Caki2 (cell line): ENCODE measurements around the gene HAPLN3. TPM values are rescaled to one million over a fixed set of nuclear protein-coding genes. Genes with fewer than 3 reads are reported as not detected.
"Not testable (repeated sequence)": the region's sequence is repeated elsewhere in the genome, so short reads cannot be mapped to it uniquely, and the experiment has no call there.

Experiments
- DNase-seq: peaks from one replicate; pipeline ENCODE4 v3.0.0-alpha.2; 2015; ENCODE audit warnings: low read depth
- in situ Hi-C: cut with HindIII; loops from 2 replicates; pipeline ENCODE4 v1.10.0; 2016; ENCODE audit warnings: low sequenced_read_pairs, low pct_unique_long_range_greater_than_20kb, mixed read lengths
- total RNA-seq: library from RNA; depleted of rRNA; stranded (reverse); fragments of >200 nt; shearing (Covaris generic); gene quantifications from 2 replicates; pipeline ENCODE4 v1.2.3, GENCODE V29; 2014; ENCODE audit warnings: low replicate concordance; rRNA removed

Gene HAPLN3, protein sequence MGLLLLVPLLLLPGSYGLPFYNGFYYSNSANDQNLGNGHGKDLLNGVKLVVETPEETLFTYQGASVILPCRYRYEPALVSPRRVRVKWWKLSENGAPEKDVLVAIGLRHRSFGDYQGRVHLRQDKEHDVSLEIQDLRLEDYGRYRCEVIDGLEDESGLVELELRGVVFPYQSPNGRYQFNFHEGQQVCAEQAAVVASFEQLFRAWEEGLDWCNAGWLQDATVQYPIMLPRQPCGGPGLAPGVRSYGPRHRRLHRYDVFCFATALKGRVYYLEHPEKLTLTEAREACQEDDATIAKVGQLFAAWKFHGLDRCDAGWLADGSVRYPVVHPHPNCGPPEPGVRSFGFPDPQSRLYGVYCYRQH
- 19.4 and 20.0 TPM in 2 replicates for total RNA-seq

DNA sequence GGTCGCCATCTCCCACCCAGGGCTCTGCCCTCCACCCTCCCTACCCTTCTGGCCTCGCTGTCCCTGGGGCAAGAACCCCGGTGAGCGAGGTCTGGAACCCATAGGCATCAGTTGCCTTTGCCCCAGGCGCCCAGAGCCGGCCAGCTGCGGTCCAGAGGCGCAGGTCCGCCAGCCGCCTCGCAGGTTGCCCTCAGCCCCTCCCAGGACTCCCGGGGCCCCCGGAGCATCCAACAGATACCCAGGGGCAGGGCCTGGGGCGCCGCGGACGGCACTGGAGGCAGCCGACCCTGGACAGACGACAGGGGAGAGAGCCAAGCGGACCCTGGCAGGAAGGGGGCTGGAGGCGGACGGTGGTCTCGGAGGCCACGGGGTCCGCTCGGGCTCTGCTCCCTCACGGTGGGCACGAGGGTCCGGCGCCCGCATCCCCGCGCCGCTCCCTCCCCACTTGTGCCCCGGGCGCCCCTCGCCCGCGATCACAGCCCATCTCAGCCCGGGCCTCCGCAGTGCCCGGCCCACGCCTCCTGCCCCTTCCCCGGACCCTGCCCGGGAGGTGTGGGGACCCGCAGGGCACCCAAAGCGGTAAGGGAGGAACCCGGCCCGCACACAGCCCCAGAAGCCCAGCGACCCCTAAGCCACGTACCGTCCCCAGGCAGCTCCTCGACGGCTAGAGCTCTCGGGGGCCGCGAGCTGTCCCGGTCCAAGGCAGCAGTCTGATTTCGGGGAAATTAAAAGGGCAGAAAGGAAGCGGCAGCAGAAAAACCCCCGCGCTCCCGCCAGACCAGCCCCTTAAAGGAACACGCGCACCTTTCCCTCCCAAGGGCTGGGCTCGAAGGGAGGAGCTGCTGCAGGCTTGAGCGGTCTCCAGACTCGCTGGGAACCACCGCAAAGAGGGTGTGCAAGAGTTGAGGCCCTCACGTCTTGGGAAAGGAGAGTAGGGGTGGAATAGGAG lies at the start of gene HAPLN3:
TSS of gene HAPLN3 (minus strand) at position 726 of the 949 bp plus-strand sequence. CDS start 8,246 bp downstream, outside the sequence.
- peak; percentile 61 for DNase-seq
- in situ Hi-C loops: no loop called here

DNA sequence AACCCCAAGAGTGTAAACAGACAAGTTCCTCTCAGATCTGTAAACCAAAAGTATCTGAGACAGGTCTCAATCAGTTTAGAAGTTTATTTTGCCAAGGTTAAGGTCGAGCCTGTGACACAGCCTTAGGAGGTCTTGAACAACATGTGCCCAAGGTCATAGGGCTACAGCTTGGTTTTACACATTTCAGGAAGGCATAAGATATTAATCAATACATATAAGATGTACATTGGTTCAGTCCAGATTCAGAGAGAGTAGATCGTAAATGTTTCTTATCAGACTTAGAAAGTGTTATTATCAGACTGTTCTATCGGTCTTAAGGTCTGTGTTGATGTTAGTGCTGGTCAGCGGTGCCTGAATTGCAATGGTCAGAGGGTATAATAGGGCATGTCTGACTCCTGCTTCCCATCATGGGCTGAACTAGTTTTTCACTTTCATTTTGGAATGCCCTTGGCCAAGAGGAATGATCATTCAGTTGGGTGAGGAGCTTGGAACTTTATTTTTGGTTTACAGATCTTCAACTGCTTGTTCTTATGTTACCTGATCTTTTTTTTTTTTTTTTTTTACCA lies 44.8 kb upstream of the HAPLN3 start:
- DNase-seq: no peak
- in situ Hi-C loops: no loop called here

DNA sequence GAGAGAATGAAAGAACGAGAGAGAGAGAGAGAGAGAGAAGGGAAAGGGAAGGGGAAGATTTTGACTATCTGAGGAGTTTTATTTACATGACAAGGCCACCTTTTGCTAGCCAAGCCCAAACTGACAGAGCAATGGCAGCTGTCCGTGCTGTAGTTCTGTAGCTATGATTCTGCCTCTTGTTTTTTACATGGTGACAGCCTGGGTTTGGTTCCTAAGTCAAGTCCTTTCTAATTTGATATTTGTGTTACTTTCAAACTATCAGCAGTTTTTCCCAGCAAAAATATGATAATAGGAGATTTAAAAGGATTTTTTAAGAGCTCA lies 44.1 kb upstream of the HAPLN3 start:
- in situ Hi-C loops: no loop called here

DNA sequence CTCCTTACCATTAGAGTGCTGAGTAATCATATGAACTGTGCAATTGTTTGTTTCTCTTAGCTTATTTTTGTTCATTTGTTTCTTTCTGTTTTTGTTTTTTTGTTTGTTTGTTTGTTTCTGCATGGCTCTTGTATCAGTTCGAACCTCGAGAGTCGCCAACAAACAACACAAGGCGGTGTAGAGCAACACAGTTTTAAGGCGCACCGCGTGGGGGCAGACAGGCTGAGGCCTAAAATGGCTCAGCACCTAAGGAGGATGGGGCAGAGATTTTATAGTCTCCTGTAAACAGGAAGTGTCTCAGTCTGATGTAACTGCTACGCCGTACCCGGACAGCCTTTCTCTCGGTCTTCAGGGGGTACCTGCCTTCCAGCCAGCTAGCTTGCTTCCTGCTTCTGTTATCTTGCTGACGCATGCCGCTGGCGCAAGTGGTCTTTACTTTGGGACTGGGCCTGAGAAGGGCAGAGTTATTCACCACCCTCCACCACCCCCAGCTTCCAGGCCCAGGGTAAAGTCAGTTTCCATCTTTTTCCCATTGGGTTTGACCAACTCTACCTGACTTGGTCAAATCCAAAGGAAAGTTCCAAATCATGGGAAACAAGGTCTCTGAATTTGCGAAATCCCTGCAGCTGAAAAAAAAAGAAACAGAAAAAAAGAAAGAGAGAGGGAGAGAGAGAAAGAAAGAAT lies 43.6 kb upstream of the HAPLN3 start:
- no peak for DNase-seq
- in situ Hi-C loops: no loop called here

More for the DNA sequence above, 44.1 kb upstream of the HAPLN3 start:
- DNase-seq: no peak

DNA sequence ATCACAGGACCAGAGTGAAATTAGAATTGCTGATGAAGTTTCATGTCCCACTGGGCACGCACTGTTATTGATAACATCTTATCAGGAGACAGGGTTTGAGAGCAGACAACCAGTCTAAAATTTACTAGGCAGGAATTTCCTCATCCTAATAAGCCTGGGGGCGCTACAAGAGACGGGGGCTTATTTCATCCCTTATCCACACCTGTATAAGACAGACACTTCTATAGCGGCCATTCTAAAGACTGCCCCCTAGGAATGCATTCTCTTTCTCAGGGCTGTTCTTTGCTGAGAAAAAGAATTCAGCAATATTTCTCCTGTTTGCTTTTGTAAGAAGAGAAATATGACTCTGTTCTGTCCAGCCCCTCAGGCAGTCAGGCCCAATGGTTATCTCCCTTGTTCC lies 39.1 kb upstream of the HAPLN3 start:
- in situ Hi-C loops, DNase-seq: not testable (repeated sequence)

DNA sequence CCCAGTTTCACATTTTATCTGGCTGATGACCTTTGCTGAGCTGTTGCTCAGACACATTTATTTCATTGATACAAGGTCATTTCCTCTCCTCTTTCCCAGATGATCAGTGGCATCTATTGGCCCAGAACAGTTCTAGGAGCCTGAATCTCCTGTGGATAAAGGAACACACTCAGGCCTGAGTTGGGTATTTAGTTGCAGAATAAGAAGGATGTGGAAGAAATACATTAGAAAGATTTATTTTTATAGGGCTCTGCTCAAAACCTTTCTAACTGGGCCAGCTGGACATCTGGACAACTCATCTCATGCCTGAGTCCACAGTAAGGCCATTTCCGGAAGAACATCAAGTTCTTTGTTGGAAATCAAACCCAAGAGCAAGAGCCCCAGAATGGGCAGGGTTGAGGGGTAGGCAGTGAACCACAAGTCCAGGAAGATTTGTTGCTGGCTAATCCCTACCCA lies 37.6 kb upstream of the HAPLN3 start:
- in situ Hi-C loops: no loop called here
- DNase-seq: no peak

DNA sequence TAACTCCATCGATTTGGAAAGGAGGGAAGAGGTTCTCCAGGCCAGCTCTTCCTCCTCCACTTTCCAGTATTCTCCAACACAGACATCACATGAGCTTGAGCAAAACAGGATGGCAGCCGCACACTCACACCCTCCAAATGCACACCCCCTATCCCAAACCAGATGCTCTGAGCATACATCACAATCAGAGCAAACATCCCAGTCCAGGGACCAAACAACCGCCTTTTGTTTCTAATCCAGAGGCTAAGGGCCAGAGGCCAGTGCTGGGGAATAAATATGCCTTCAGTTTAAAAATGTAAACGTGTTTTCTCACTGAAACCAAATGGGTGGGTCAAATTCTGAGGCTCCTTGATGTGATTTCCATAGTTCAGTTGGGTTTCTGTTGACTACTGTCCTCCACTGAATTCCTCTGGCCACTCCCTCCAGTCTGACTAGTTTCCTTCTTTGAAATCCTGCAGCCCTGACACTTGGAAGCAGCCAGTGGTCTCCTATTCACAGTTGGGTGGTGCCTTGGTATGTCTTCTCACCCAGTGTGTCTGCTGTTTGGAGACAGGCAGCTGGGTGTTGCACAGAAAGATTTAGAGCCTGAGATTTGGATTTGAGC lies 37.0 kb upstream of the HAPLN3 start:
- in situ Hi-C loops: no loop called here
- DNase-seq: peak; percentile 39

DNA sequence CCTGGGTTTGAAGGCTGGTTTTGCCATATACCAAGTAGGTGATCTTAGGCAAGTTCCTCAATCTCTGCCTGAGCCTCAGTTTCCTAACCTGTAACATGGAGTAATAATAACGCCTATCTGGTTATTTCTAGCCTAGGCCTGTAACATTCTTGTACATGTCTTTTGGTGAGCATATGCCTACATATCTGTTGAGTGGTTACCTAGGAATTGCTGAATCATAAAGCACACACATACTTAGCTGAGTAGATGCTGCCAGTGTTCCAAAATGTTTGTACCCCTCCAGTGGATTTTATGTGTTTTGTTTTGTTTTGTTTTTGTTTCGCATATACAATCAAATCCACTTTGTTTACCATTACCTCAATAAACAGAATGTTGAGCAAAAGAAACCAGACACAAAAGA lies 35.2 kb upstream of the HAPLN3 start:
- in situ Hi-C loops: no loop called here
- DNase-seq: no peak

DNA sequence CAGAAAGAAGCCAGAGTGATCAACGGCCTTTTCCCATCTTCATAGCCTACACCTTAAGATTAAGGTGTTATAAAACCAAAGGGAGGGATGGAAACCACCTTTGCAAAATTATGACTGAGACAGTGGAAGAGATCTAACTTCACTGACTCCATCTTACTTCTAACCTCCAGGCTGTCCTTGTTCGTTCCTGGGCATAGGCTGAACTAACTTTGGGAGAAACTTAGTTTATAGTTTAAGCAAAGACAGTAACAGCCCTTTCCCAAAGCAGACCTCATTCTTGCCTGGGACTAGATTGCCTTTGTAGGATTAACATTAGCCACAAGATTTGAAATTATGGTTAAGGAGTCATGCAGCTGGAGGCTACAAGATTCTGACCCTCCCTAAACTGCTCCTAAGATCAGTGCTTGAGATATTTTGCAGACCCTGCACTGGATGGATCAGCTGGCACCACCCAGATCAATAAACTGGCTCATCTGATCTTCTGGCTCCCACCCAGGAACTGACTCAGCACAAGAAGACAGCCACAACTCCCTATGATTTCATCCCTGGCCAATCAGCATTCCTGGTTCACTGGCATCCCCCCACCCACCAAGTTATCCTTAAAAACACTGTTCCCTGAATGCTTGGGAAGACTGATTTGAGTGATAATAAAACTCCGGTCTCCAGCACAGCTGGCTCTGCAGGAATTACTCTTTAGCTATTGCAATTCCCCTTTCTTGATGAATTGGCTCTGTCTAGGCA lies 34.2 kb upstream of the HAPLN3 start:
- in situ Hi-C loops, DNase-seq: not testable (repeated sequence)

DNA sequence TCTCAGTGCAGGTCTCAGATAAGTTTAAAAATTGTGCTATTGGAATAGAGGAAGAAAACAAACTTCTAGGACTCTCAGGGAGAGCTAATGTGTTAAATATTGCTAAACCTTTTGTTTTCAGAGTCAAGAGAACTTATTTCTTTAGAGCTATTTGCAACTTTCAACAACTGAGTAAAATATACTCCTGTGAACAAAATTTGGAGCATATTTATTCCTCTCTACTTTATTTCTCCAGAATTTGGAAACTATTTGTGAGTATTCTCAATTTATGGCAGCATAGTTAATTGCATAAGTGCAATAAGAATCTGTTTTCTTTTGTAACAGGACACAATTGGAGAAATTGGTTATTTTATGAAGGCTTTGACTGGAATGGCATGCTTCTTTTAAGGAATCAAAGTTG lies 32.8 kb upstream of the HAPLN3 start:
- DNase-seq, in situ Hi-C loops: not testable (repeated sequence)

DNA sequence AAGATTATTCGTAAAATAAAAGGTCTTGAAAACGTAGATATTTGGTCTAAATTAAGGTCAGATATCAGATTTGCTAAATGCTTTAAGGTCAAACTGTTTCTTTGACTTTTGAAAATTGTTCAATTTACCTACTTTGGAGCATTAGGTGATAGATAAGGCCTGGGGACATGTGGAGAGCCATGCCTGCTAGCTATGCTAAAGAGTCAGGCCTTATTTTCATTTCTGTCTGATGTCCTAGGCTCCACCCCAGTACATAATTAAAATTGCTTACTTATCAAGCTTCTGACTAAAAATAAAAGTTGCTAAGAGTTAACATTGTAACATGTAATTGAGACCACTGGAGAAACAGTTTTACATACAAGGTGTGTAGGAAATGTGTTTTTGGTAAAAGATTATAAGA lies 30.3 kb upstream of the HAPLN3 start:
- DNase-seq, in situ Hi-C loops: not testable (repeated sequence)

DNA sequence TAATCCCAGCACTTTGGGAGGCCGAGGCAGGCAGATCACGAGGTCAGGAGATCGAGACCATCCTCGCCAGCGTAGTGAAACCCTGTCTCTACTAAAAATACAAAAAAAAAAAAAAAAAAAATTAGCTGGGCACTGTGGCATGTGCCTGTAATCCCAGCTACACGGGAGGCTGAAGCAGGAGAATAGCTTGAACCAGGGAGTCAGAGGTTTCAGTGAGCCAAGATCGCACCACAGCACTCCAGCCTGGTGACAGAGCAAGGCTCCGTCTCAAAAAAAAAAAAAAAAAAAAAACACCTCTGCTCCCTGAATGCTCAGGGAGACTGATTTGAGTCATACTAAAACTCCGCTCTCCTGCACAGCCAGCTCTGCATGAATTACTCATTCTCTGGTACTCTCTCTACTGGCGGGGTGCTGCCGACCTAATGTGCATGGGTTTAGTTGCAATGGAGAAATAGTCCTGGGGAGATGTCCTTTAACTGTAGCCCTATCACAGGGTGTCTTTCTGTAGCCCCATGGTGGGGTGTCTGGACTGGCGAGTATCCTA lies 25.6 kb upstream of the HAPLN3 start:
- peak; percentile 40 for DNase-seq
- in situ Hi-C loops: not testable (repeated sequence)

DNA sequence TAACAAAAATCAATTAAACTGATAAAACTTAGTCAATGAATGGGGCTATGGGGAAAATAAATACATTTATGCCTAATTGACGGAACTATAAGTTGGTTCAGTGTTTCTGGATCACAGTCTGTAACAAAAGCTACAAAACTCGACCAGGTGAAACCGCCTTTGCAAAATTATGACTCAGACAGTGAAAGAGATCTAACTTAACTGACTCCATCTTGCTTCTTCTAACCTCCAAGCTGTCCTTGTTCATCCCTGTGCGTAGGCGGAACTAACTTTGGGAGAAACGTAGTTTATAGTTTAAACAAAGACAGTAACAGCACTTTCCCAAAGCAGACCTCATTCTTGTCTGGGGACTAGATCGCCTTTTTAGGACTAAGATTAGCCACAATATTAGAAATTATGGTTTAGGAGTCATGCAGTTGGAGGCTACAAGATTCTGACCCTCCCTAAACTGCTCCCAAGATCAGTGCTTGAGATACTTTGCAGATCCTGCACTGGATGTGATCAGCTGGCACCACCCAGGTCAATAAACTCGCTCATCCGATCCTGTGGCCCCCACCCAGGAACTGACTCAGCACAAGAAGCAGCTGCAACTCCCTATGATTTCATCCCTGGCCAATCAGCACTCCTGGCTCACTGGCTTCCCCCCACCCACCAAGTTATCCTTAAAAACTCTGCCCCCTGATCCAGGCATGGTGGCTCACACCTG lies 25.0 kb upstream of the HAPLN3 start:
- in situ Hi-C loops: no loop called here
- peak; percentile 65 for DNase-seq

DNA sequence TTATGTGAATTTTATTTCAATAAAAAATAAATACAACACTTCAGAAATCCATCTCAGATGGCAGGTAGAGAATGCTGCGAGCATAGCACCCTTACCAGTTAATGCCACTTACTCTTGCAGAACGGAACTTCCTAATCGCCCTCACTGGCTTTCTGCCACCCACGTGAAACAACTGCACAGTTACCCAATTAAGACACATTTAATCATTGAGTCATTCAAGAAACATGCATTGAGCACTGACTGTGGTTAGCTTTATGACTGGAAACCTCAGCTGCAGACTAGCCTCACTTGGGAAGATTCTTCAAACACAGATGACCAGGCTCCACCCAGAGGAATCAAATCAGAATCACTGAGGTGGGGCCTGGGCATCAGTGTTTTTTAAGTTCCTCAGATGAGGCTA lies 23.4 kb upstream of the HAPLN3 start:
- in situ Hi-C loops: no loop called here
- peak; percentile 98 for DNase-seq

DNA sequence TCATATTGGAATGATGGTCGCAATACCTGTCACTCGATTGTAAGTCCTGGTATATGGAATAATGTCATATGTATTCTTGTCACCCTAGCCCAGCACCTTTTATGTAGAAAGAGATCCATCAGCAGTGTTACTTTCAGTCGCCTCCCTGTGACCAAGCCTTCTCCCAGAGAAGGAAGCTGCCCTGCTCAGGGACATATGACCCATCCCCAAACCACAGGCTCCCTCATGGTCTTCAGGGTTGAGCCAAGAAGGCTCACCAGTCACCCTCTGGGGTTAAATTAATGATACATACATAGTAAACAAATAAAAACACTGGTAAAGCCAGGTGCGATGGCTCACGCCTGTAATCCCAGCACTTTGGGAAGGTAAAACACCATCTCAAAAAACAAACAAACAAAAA lies 22.4 kb upstream of the HAPLN3 start:
- in situ Hi-C loops: no loop called here

DNA sequence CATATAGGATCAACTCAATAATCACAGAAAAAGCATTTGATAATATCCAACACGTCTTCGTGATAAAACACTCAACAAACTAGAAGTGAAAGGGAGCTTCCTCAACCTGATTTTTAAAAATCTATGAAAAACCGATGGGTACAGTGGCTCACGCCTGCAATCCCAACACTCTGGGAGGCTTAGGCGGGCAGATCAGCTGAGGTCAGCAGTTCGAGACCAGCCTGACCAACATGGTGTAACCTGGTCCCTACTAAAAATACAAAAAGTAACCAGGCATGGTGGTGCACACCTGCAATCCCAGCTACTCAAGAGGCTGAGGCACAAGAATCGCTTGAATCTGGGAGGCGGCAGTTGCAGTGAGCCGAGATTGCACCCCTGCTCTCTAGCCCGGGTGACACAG lies 20.0 kb upstream of the HAPLN3 start:
- no peak for DNase-seq
- in situ Hi-C loops: no loop called here

More for the DNA sequence above, 22.4 kb upstream of the HAPLN3 start:
- DNase-seq: no peak

DNA sequence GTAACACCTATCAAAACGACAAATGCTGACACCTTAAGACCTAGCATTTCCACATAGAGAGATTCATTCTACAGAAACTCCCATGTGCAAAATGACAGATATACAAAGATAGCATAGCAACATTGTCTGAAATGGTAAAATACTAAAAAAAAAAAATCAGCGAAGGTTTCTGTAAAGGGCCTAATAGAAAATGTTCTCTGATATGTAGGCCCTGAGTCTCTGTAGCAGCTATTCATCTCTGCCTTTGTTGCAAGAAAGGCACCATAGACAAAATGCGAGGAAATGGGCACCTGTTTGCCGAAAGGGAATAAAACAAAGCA lies 18.5 kb upstream of the HAPLN3 start:
- in situ Hi-C loops: no loop called here

More for the DNA sequence above, 18.5 kb upstream of the HAPLN3 start:
- no peak for DNase-seq
